GM19463 (cell line): ENCODE measurements around the gene LTA4H.

ENCODE experiments used
- ATAC-seq: cut with Tn5 transposase; IDR thresholded peaks from one replicate; pipeline ENCODE4 v1.9.1; 2021; ENCODE audit warnings: mild to moderate bottlenecking, moderate library complexity; ENCODE audit not compliant: unreplicated experiment

The LTA4H gene

GRCh38 chr12:96034621-96035282 lies 635 bp downstream of the LTA4H start:
- ATAC-seq, result peak; percentile 3

- ATAC-seq, result no peak
Measured at GRCh38 chr12:96033549-96034389, 1.6 kb downstream of the LTA4H start.

GRCh38 chr12:96029826-96030225 lies 5.6 kb downstream of the LTA4H start:
- ATAC-seq, result no peak

- no peak for ATAC-seq
Measured at GRCh38 chr12:96028538-96028937, 6.8 kb downstream of the LTA4H start.

GRCh38 chr12:96026331-96026730 lies 9.1 kb downstream of the LTA4H start:
- no peak for ATAC-seq

GRCh38 chr12:96025518-96025917 lies 9.9 kb downstream of the LTA4H start:
- ATAC-seq, result no peak

- peak; percentile 98 for ATAC-seq
Measured at GRCh38 chr12:96020314-96021003, 14.9 kb downstream of the LTA4H start.

- ATAC-seq, result no peak
Measured at GRCh38 chr12:96015672-96016071, 19.7 kb downstream of the LTA4H start.

GRCh38 chr12:96014943-96015599 lies 20.3 kb downstream of the LTA4H start:
- ATAC-seq, result no peak

GRCh38 chr12:96007729-96008128 lies 27.7 kb downstream of the LTA4H start:
- ATAC-seq, result no peak

- ATAC-seq, result no peak
Measured at GRCh38 chr12:96006727-96007126, 28.7 kb downstream of the LTA4H start.

GRCh38 chr12:96000858-96001257 lies 34.5 kb downstream of the LTA4H start:
- ATAC-seq, result no peak

- no peak for ATAC-seq
Measured at GRCh38 chr12:95999484-95999883, 35.9 kb downstream of the LTA4H start.

- peak; percentile 96 for ATAC-seq
Measured at GRCh38 chr12:95998611-95999286, 36.6 kb downstream of the LTA4H start.

GRCh38 chr12:95997911-95998510 lies 37.4 kb downstream of the LTA4H start:
- ATAC-seq, result no peak

- ATAC-seq, result no peak
Measured at GRCh38 chr12:95997276-95997675, 38.1 kb downstream of the LTA4H start.

- ATAC-seq, result no peak
Measured at GRCh38 chr12:95996034-95996658, 39.2 kb downstream of the LTA4H start, which contains the start of gene HAL. Gene HAL (minus strand): TSS chr12:95996344. CDS start chr12:95995910, 434 bp downstream.

GRCh38 chr12:95995238-95996031 lies 40.0 kb downstream of the LTA4H start:
- ATAC-seq, result no peak

- no peak for ATAC-seq
Measured at GRCh38 chr12:95994476-95994875, 40.9 kb downstream of the LTA4H start.
